Adrenal gland (tissue), 12 donors: ENCODE results near the gene SYT8. TPM values are rescaled to one million over a fixed set of nuclear protein-coding genes. Genes with fewer than 3 reads are reported as not detected.

ENCODE experiments used
- DNase-seq, 7 donors: peaks; one replicate each; pipeline ENCODE4 v3.0.0-alpha.2; 2019 to 2020
- H3K27ac ChIP-seq, 5 donors: fragments of 200-600 bp; sonication (generic) in 4 of 5; 1 replicate in 3 of 5; 2 replicates in 2 of 5; pipeline versions ENCODE4 v1.5.1 to v1.8.0; 2016 to 2020; ENCODE audit warnings: mild to moderate bottlenecking in 1 of 5
- H3K27me3 ChIP-seq: fragments of 200-600 bp; 2 replicates; pipeline ENCODE4 v1.8.0; 2021
- H3K36me3 ChIP-seq, 2 donors: fragments of 200-600 bp; replicated peaks in 1 of 2; 1 replicate in 1 of 2; 2 replicates in 1 of 2; pipeline versions ENCODE4 v1.5.1 to v1.8.0; 2018 to 2022
- H3K4me1 ChIP-seq, 2 donors: fragments of 200-600 bp; replicated peaks in 1 of 2; 1 replicate in 1 of 2; 2 replicates in 1 of 2; pipeline versions ENCODE4 v1.5.1 to v1.8.0; 2018 to 2021
- H3K4me3 ChIP-seq, 4 donors: fragments of 200-600 bp; sonication (generic) in 3 of 4; one replicate each; pipeline ENCODE4 v1.5.1; 2016 to 2018
- H3K9me3 ChIP-seq, 3 donors: fragments of 200-600 bp; sonication (generic) in 1 of 3; replicated peaks in 1 of 3; 1 replicate in 2 of 3; 2 replicates in 1 of 3; pipeline versions ENCODE4 v1.5.1 to v1.8.0; 2016 to 2021
- POLR2A ChIP-seq, 2 donors: fragments of 450-650 bp; IDR thresholded peaks; one replicate each; pipeline ENCODE4 v1.6.1; 2017; ENCODE audit warnings: antibody characterized with exemption in 2 of 2, mild to moderate bottlenecking in 2 of 2, moderate library complexity in 1 of 2
- WGBS, 4 donors: extraction: QIAGEN DNeasy Blood & Tissue Kit in 2 of 4; methylation state at CpG; one replicate each; pipeline versions ENCODE4 v1.1.5 to v1.1.7; 2013 to 2017; 5-methylcytosine and 5-hydroxymethylcytosine counted together
- intact Hi-C, 2 donors: fragments of 100-400 bp; cut with DNase I; formaldehyde crosslinking; loops; one replicate each; pipeline versions ENCODE4 v1.14.1 to v1.15.0; 2022 to 2023
- polyA plus RNA-seq, 3 donors: library from polyadenylated mRNA; stranded (reverse); fragments of 200-250 nt in 2 of 3; fragments of 350-450 nt in 1 of 3; fragmentation: Illumina TruSeq in 1 of 3; extraction: RNeasy Lipid Tissue Mini Kit (QIAGEN cat#74804) in 1 of 3; gene quantifications; one replicate each; pipeline ENCODE4 v1.2.3, GENCODE V29; 2013 to 2014
- total RNA-seq, 9 donors: library from RNA; depleted of rRNA in 4 of 9; stranded (reverse); fragments of >200 nt in 4 of 9; fragments of 120-200 nt in 1 of 9; fragmentation: NEBNext Ultra II Directional in 1 of 9; extraction: Animal tissue kit (Norgen Biotek cat#: 25700) in 1 of 9; gene quantifications; one replicate each; pipeline versions ENCODE4 v1.1.0 to v1.2.4, GENCODE V29; 2013 to 2023
- TF ChIP-seq, protein P1 (sequence below), 6 experiments: fragments of 450-650 bp in 4 of 6; fragments of 200-600 bp in 2 of 6; sonication (generic) in 1 of 6; IDR thresholded peaks; 1 replicate in 5 of 6; 2 replicates in 1 of 6; pipeline versions ENCODE4 v1.5.1 to v1.8.0; 2016 to 2021; ENCODE audit warnings: antibody characterized with exemption in 6 of 6, mild to moderate bottlenecking in 2 of 6, moderate library complexity in 1 of 6
- donor health status: healthy with polysubstance abuse.
- donor health status: Bipolar disorder and iron deficiency.
- donor health status: DM: yes; HTN: yes; CAD: no.
- donor health status: DM: no; HTN: no; CAD: no.
- donor health status: DM: no; HTN: no; CAD: no.
- donor health status: DM: yes; HTN: yes; CAD: no.

SYT8 gene
- total and polyA plus RNA-seq, 12 donors, result 0.44 to 3.1 (median 0.91) TPM; not detected in 7

DNA sequence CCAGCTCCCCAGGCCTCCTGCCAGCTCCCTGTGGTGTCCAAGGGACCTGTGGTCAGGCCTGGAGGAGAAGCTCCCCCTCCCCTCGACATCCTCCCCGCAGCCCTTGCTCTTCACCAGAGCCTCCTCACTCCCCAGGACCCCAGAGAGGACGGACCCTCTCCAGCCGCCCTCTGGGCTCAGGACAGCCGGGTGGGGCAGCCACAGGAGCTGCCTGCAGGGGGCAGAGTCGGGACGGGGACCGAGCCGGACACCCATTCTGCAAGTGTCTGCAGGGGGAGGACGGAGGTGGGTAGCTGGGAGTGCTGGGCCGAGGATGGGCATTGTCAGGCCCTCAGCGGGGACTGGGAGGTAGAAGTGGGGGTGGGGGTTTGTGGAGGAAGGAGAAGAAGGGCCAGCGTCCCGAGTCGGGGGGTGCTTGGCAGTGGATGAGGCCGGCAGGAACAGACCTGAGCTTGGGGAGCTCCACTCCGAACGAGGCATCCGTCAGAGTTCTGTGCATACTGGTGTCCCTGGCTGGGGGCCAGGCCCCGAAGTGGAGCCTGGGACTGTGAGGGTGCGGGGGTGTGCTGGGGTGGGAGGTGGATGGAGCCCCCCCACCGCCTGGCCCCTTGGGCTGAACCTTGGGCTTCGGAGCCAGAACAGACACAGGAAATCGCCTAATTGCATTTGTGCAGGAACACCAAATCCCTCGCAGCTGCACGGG lies 41.7 kb downstream of the SYT8 start:
- Histone ChIP-seq H3K4me1 (peaks cover 26 to 47% of the 10 kb centered on the region in 2 donors), H3K27me3 (no peaks in the 10 kb centered on the region), H3K36me3 (no peaks in the 10 kb centered on the region), H3K27ac (peak overlapping the region in 4 of 5 donors; percentile 61 to 97 (median 73)), H3K4me3 (peak overlapping the region in 1 of 4 donors; percentile 32), H3K9me3 (no peaks in the 10 kb centered on the region)
- no peak for TF ChIP-seq POLR2A (IDR thresholded peaks at IDR 0.05)
- TF ChIP-seq, protein P1, sequence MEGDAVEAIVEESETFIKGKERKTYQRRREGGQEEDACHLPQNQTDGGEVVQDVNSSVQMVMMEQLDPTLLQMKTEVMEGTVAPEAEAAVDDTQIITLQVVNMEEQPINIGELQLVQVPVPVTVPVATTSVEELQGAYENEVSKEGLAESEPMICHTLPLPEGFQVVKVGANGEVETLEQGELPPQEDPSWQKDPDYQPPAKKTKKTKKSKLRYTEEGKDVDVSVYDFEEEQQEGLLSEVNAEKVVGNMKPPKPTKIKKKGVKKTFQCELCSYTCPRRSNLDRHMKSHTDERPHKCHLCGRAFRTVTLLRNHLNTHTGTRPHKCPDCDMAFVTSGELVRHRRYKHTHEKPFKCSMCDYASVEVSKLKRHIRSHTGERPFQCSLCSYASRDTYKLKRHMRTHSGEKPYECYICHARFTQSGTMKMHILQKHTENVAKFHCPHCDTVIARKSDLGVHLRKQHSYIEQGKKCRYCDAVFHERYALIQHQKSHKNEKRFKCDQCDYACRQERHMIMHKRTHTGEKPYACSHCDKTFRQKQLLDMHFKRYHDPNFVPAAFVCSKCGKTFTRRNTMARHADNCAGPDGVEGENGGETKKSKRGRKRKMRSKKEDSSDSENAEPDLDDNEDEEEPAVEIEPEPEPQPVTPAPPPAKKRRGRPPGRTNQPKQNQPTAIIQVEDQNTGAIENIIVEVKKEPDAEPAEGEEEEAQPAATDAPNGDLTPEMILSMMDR (IDR thresholded peaks at IDR 0.05), result peak; percentile 49 to 68 (median 61)
- intact Hi-C loops, result no loop called here
- peak; percentile 63 to 81 (median 75) for DNase-seq
- WGBS, 4 donors, result 4 to 21% (median 17%) methylated on average over 9 to 26 of the region's 26 CpGs; no CpG with 5 or more reads in 1 of the 4 donors

DNA sequence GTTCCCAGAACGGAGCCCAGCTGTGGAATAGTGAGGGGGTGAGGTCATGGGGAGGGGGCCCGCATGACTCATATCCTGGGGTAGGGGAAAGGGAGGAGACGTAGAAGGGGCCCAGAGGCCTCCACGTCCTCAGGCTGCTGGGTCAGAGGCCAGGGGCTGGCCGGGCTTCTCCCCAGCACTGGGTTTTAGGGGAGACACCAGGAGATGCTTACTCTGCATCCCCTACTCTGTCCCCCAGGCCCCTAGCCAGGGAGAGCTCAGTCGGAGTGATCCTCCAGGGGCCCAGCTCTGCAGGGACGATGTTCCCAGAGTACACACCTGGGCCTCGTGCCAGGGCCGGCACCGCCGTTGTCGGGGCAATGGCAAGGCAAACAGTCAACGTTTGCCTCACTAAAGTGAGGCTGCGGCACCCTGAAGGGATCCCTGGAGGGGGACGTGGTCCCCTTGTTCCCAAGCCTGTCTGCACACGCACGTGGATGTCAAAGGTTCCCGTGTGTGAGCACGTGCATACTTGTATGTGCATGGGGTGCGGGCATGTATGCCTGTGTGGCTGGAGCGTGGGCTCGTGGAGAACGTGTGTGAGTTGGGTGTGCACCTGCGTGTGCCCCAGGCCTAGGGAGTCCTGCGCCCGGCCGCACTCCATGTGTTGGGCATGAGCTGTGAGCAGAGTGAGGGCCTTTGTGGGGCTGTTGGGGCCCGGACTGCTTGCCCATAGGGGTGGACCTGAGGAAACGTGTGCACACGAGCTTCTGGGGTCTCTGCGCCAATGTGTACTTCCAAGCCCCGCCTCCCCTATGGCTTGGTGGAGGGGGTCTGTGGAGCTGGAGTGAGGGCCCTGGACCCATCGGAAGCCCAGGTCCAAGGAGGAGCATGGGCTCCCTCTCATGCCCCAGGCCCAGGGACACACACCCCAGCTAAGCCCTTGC lies 42.7 kb downstream of the SYT8 start:
- peaks cover 21 to 55% of the 10 kb centered on the region in 2 donors for H3K4me1 ChIP-seq
- intact Hi-C loops, result no loop called here
- 39 to 81% (median 43%) methylated on average over 3 to 33 of the region's 33 CpGs for WGBS, 4 donors
- no peaks in the 10 kb centered on the region for H3K36me3 ChIP-seq
- DNase-seq, result peak; percentile 70 to 91 (median 82)
- no peaks in the 10 kb centered on the region for H3K9me3 ChIP-seq
- H3K27ac ChIP-seq, result peak overlapping the region; percentile 21 to 97 (median 61)
- TF ChIP-seq, protein P1 (IDR thresholded peaks at IDR 0.05), result no peak
- no peak for TF ChIP-seq POLR2A (IDR thresholded peaks at IDR 0.05)
- H3K4me3 ChIP-seq, result no peak overlapping the region
- no peaks in the 10 kb centered on the region for H3K27me3 ChIP-seq

DNA sequence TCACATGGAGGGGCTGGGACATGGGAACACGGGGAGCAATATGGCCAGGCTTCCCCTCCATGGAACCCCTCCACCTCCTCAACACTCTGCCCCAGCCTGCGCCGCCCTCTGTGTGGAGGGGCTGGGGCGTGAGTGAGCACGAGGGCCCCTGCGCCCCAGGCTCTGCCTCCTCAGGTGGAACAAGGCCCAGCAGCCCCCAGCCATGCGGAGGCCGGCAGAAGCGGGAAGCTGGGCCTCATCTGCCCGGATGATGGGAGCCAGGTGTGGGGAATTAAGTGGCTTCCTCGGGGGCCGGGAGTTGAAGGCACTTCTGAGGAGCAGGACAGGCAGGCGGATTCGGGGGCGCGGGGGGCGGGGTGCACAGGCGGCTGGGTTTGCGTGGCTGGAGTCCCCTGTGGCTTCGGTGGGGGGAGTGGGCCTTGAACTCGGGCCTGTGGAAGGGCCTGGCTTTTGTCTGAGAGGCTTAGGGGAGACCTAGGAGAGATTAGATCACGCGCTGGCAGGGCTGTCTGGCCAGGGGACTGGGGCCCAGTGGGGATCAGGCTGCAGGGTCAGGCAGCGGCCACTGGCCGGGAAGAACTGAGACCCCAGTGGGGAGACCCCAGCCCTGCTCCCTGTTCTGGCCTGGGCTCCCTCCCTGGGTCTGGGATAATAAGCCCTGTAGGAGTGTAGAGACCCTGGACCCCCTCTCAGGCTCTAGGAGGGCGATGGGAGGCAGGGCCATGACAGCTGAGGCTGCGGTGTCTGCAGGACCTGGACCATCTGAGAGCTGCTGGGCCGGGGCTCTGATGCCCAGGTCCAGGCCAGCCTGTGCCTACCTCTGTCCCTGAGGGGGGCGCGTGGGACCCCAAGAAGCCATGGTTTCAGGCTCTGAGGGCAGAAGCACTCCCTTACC lies 43.6 kb downstream of the SYT8 start:
- peak overlapping the region in 4 of 5 donors; percentile 37 to 97 (median 62) for H3K27ac ChIP-seq
- peaks cover 16 to 57% of the 10 kb centered on the region in 2 donors for H3K4me1 ChIP-seq
- peak in 4 of 7 donors; percentile 24 to 51 (median 35) for DNase-seq
- 69 to 75% (median 74%) methylated on average over 13 to 30 of the region's 30 CpGs for WGBS, 4 donors
- H3K9me3 ChIP-seq, result no peaks in the 10 kb centered on the region
- no peaks in the 10 kb centered on the region for H3K27me3 ChIP-seq
- peaks cover 0 to 9% of the 10 kb centered on the region in 2 donors for H3K36me3 ChIP-seq
- intact Hi-C loops, result no loop called here
- no peak overlapping the region for H3K4me3 ChIP-seq
- no peak for TF ChIP-seq POLR2A (IDR thresholded peaks at IDR 0.05)
- TF ChIP-seq, protein P1 (IDR thresholded peaks at IDR 0.05), result no peak
